ENCODE measurements around the gene KLHL42.

KLHL42 gene

DNA sequence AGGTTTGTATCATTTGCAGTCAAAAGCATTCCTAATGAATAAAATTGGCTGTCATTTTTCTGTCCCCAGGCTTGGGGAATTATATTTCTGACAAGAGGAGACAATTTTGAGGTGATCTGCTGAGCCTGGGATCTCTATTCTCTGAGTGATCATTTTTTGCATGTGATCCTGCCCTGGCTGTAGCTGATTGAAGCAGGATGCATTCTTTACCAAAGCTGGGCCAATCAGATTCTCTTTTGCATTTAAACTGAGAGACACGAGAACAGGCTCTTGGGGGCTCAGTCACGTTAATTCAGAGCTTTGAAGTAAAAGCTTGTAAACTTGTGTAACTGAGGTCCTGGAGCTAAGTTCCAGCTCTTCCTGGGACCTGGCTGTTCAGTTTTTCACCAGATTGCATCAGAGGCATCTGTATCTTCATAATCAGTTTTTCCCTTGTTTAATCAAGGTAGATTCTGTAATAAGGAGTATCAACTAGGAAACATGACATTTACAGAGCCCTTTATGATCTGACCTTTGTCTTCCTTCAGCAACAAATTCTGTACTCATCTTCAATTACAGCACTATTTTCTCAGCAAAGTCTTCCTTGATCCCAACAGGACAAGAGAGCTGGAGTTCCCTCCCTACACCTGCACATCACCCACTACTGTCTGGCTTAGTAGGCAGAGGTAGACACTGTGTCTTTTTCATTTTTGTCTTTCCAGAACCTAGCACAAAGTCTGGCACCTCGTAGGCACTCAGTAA, 35.0 kb downstream of the KLHL42 start:
- Histone ChIP-seq H3K9me3 (ENCODE audit: control insufficient read depth, low read length) (no peaks in the 10 kb centered on the region), H3K36me3 (ENCODE audit: control insufficient read depth, insufficient read depth, low read length) (no peaks in the 10 kb centered on the region), H3K27ac (ENCODE audit: insufficient read depth, low read depth, low read length, poor library complexity, severe bottlenecking) (no peak overlapping the region), H3K4me1 (ENCODE audit: control insufficient read depth, insufficient read depth, low read length) (no peaks in the 10 kb centered on the region), H3K4me3 (ENCODE audit: insufficient read depth, low read depth, low read length) (no peak overlapping the region), H3K27me3 (ENCODE audit: control insufficient read depth, insufficient read depth, low read length, poor library complexity, severe bottlenecking) (no peaks in the 10 kb centered on the region)
- WGBS, 2 experiments = 67 to 75% methylated on average over 3 of the region's 3 CpGs

DNA sequence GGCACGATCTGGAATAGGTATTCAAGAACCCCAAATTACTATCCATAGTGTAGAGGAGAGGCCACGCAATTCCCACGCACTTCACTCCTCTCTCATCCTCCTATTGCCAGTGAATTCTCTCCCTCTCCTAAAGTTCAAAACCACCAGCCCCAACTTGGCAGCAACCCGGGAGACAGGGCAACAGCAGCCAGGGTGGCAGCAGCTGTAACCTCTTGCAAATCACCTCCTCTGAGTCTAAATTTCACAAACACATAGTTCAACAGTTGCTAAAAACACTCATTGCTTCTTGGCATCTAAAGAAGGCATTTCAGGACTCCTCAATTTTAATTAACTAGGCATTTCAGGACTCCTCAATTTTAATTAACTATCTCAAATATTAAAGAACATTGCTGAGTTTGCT, 37.7 kb downstream of the KLHL42 start:
- Histone ChIP-seq H3K4me1 (ENCODE audit: control insufficient read depth, insufficient read depth, low read length) (no peaks in the 10 kb centered on the region), H3K36me3 (ENCODE audit: control insufficient read depth, insufficient read depth, low read length) (no peaks in the 10 kb centered on the region), H3K27me3 (ENCODE audit: control insufficient read depth, insufficient read depth, low read length, poor library complexity, severe bottlenecking) (no peaks in the 10 kb centered on the region), H3K9me3 (ENCODE audit: control insufficient read depth, low read length) (no peaks in the 10 kb centered on the region), H3K4me3 (ENCODE audit: insufficient read depth, low read depth, low read length) (no peak overlapping the region), H3K27ac (ENCODE audit: insufficient read depth, low read depth, low read length, poor library complexity, severe bottlenecking) (no peak overlapping the region)
- 96 to 98% methylated on average over 4 of the region's 4 CpGs for WGBS, 2 experiments

DNA sequence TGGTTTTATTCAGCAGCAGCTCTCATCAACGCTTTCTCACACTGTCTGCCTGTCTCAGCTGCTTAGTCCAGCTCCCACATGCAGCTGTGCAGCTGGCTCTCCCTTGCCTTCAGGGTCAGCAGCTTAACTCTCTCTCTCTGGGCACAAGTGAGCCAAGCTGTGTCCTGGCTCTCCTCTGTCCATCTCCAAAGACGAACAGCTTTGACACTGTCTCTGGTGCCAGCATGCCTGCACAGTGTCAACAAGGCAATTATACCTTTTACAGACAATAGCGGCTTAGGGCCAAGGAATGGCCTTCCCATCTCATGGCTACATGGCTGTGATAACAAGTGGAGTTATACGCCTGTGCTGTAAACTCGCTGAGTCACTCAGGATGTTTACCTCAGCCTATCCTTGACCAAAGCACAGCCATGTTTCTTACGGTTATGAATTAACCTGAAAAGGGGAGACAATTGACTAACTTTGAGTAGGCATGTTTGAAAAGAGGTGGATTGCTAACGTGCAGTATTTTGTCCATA, 38.4 kb downstream of the KLHL42 start:
- Histone ChIP-seq H3K4me3 (ENCODE audit: insufficient read depth, low read depth, low read length) (no peak overlapping the region), H3K27me3 (ENCODE audit: control insufficient read depth, insufficient read depth, low read length, poor library complexity, severe bottlenecking) (no peaks in the 10 kb centered on the region), H3K9me3 (ENCODE audit: control insufficient read depth, low read length) (no peaks in the 10 kb centered on the region), H3K4me1 (ENCODE audit: control insufficient read depth, insufficient read depth, low read length) (no peaks in the 10 kb centered on the region), H3K27ac (ENCODE audit: insufficient read depth, low read depth, low read length, poor library complexity, severe bottlenecking) (no peak overlapping the region), H3K36me3 (ENCODE audit: control insufficient read depth, insufficient read depth, low read length) (no peaks in the 10 kb centered on the region)
- 93 to 95% methylated on average over 7 of the region's 7 CpGs for WGBS, 2 experiments

DNA sequence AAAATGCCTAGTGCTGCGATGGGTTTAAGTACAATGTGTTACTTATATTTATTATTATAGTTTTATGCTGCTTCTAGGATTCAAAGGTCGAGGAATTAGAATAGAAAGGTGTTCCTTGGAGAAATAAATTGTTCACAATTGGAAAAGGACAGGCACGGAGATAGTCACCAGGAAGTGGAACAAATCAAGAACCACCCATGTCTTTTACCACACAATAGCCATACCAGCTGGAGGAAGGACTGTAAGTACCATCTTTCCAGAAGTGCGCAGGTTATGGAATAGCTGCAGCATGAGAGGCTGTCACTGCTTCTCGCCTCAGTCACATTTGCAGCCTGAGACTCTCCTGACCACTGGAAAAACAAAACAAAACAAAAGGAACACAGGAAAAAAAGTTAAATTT, 40.5 kb downstream of the KLHL42 start:
- Histone ChIP-seq H3K9me3 (ENCODE audit: control insufficient read depth, low read length) (no peaks in the 10 kb centered on the region), H3K4me3 (ENCODE audit: insufficient read depth, low read depth, low read length) (no peak overlapping the region)

DNA sequence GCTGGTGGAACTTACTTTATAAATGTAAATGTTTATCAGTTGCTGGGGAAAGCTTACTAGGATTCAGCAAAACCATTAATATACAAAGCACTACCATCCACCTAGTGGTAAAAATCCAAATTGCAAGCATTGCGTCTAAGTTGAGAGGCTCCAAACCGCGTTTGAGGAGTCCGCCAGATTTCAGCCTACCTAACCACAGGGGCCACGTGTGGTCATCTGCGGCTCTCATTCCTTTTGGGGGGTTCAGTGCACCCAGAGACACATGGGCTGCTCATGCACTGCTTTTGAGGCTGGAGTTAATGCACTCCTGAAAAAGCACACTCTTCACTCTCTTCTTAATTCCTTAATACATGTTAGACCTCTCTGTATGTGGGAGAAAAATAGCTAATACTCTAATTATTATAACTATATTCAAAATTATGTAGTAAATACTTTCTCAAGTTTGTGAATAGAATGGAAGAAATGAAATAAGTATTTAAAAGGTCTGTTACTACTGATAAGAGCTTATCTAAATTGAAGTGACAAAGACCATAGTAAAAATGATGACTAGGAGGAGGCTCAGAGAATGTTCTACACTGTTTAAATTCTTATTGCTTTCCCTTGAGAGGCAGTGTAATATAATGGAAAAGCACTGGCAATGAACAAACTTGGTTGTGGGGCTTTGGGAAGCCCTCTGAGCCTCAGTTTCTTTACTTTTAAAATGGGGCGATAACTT, 41.4 kb downstream of the KLHL42 start:
- Histone ChIP-seq H3K9me3 (ENCODE audit: control insufficient read depth, low read length) (no peaks in the 10 kb centered on the region), H3K4me3 (ENCODE audit: insufficient read depth, low read depth, low read length) (no peak overlapping the region), H3K4me1 (ENCODE audit: control insufficient read depth, insufficient read depth, low read length) (peaks cover 5% of the 10 kb centered on the region), H3K27me3 (ENCODE audit: control insufficient read depth, insufficient read depth, low read length, poor library complexity, severe bottlenecking) (no peaks in the 10 kb centered on the region), H3K27ac (ENCODE audit: insufficient read depth, low read depth, low read length, poor library complexity, severe bottlenecking) (no peak overlapping the region), H3K36me3 (ENCODE audit: control insufficient read depth, insufficient read depth, low read length) (no peaks in the 10 kb centered on the region)
- WGBS, 2 experiments = 13 to 20% methylated on average over 6 of the region's 7 CpGs

More for the DNA sequence above, 40.5 kb downstream of the KLHL42 start:
- Histone ChIP-seq H3K36me3 (ENCODE audit: control insufficient read depth, insufficient read depth, low read length) (no peaks in the 10 kb centered on the region), H3K27me3 (ENCODE audit: control insufficient read depth, insufficient read depth, low read length, poor library complexity, severe bottlenecking) (no peaks in the 10 kb centered on the region), H3K27ac (ENCODE audit: insufficient read depth, low read depth, low read length, poor library complexity, severe bottlenecking) (no peak overlapping the region), H3K4me1 (ENCODE audit: control insufficient read depth, insufficient read depth, low read length) (peaks cover 5% of the 10 kb centered on the region)
- WGBS, 2 experiments = 83 to 91% methylated on average over 3 to 5 of the region's 5 CpGs

DNA sequence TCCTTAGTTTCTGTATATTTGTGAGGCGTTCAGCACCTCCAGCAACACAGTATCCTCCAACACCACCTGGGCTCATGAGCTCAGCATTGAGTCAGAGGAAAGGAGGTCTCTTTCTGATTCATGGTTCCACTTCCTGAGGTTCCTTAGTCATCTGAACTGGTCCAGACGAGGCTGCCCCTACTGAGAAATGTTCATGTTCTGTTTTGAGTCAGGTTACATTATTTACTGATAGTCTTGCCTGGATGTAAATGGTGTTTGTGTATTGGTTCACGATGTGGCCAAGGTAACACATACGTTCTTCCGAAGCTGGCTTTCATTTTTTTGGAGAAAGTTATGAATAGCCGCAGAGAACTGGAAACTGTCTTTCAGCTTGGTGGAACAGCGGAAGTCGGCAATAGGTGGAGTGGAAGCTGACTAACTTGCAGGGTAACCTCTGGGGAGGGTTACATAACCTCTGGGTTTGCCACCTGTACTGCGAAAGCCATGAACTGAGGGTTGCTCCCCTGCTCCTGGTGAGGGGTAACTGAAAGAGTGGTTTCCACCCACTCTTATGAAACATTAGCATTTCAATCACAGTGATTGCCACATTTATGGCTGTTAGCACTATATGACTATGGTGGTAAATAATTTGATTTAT, 42.2 kb downstream of the KLHL42 start:
- Histone ChIP-seq H3K4me1 (ENCODE audit: control insufficient read depth, insufficient read depth, low read length) (peaks cover 5% of the 10 kb centered on the region), H3K4me3 (ENCODE audit: insufficient read depth, low read depth, low read length) (no peak overlapping the region), H3K27ac (ENCODE audit: insufficient read depth, low read depth, low read length, poor library complexity, severe bottlenecking) (no peak overlapping the region), H3K27me3 (ENCODE audit: control insufficient read depth, insufficient read depth, low read length, poor library complexity, severe bottlenecking) (no peaks in the 10 kb centered on the region), H3K9me3 (ENCODE audit: control insufficient read depth, low read length) (no peaks in the 10 kb centered on the region), H3K36me3 (ENCODE audit: control insufficient read depth, insufficient read depth, low read length) (no peaks in the 10 kb centered on the region)
- 90 to 93% methylated on average over 9 of the region's 9 CpGs for WGBS, 2 experiments

DNA sequence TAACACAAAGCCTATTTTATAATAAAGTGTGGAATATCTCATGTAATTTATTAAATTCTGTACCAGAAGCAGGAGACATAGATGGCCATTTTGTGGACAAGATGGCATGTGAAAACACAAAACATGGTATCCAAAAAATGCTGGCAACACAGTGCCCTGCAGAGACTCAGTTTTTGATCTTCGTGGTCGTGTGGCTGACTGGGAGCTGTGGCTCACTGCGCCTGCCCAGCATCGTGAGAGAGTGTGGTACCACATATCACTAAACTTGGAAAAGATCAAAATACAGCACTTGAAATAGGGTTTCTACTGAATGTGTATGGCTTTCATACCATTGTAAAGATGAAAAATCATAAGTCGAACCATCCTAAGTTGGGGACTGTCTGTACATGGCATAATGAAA, 43.0 kb downstream of the KLHL42 start:
- Histone ChIP-seq H3K27ac (ENCODE audit: insufficient read depth, low read depth, low read length, poor library complexity, severe bottlenecking) (no peak overlapping the region), H3K9me3 (ENCODE audit: control insufficient read depth, low read length) (no peaks in the 10 kb centered on the region), H3K27me3 (ENCODE audit: control insufficient read depth, insufficient read depth, low read length, poor library complexity, severe bottlenecking) (no peaks in the 10 kb centered on the region), H3K4me3 (ENCODE audit: insufficient read depth, low read depth, low read length) (no peak overlapping the region), H3K36me3 (ENCODE audit: control insufficient read depth, insufficient read depth, low read length) (no peaks in the 10 kb centered on the region), H3K4me1 (ENCODE audit: control insufficient read depth, insufficient read depth, low read length) (peaks cover 5% of the 10 kb centered on the region)
- 96% methylated on average over 5 of the region's 5 CpGs for WGBS, 2 experiments

DNA sequence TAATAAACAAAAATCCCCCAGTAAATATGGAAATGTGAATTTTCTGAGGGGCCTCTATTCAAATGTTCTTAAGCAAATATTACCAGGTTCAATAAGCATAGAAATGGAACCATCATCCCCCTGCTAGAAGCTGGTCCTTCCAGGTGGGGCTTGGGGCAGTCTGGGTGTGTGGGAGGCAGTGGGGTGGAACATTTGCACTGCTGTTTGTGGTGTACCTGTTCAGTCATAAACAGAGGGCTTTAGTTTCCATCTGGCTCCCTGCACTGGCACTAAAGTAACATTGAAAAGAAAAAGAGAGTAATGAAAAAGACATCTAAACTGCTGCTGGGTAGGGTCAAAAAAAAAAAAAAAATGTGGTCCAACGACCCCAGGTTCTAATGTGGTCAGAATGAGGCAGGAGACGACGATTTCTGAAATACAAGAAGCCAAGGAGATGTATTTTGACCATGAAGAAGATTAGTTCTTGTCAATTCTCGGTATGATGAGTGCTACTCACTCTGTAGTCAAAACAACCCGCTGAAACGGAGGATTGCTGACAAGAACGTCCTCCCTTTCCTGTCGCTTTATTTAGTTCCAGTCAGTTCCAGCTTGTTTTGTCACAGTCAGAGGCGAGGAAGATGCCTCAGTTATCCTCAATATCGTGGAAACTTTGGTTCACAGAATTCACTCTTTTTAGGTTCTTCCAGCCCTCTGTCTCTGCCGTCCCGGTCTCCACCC, 44.3 kb downstream of the KLHL42 start:
- Histone ChIP-seq H3K27me3 (ENCODE audit: control insufficient read depth, insufficient read depth, low read length, poor library complexity, severe bottlenecking) (no peaks in the 10 kb centered on the region), H3K4me1 (ENCODE audit: control insufficient read depth, insufficient read depth, low read length) (peaks cover 5% of the 10 kb centered on the region), H3K36me3 (ENCODE audit: control insufficient read depth, insufficient read depth, low read length) (no peaks in the 10 kb centered on the region), H3K27ac (ENCODE audit: insufficient read depth, low read depth, low read length, poor library complexity, severe bottlenecking) (no peak overlapping the region), H3K9me3 (ENCODE audit: control insufficient read depth, low read length) (no peaks in the 10 kb centered on the region), H3K4me3 (ENCODE audit: insufficient read depth, low read depth, low read length) (no peak overlapping the region)
- 89 to 90% methylated on average over 12 of the region's 12 CpGs for WGBS, 2 experiments

DNA sequence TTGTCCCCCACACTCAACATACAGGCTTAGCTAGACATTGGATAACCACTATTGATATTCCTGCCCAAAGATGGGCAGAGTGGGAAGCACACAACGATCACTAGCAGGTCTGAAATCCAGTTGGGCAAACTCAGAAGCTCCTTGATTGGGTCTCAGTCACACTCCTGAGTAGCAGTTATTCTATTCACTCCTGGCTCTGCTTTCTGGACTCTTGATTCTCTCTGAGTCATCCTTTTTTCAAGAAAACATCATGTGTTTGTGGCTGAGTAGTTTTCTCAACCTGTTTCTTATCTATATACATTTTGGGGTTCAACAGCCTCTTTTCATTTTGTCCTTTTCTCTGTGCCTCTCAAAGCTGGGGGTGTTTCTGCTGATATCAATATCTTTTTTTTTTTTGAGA, 46.0 kb downstream of the KLHL42 start:
- Histone ChIP-seq H3K27me3 (ENCODE audit: control insufficient read depth, insufficient read depth, low read length, poor library complexity, severe bottlenecking) (no peaks in the 10 kb centered on the region), H3K27ac (ENCODE audit: insufficient read depth, low read depth, low read length, poor library complexity, severe bottlenecking) (no peak overlapping the region), H3K36me3 (ENCODE audit: control insufficient read depth, insufficient read depth, low read length) (no peaks in the 10 kb centered on the region), H3K9me3 (ENCODE audit: control insufficient read depth, low read length) (no peaks in the 10 kb centered on the region), H3K4me3 (ENCODE audit: insufficient read depth, low read depth, low read length) (no peak overlapping the region), H3K4me1 (ENCODE audit: control insufficient read depth, insufficient read depth, low read length) (peaks cover 5% of the 10 kb centered on the region)
- WGBS, 2 experiments = 87 to 93% methylated on average over 1 of the region's 1 CpG

DNA sequence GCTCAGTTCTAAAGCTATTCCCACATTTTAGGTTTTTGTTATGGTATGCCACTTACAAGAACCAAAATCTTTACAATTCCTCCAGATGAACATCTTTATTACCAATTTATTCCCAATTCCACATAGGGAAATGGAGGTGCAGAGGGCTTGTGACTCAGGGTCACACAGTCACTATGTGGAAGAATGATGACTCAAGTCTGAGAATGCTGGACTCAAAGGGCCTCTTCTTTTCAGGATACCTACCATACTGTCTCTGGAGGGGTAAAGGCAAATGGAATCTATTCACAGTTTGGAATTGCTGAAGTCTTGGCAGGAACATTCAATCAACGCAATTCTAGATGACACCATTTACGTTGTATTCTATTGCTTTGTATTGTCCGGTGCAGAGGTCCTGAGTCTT, 48.2 kb downstream of the KLHL42 start:
- Histone ChIP-seq H3K27me3 (ENCODE audit: control insufficient read depth, insufficient read depth, low read length, poor library complexity, severe bottlenecking) (no peaks in the 10 kb centered on the region), H3K27ac (ENCODE audit: insufficient read depth, low read depth, low read length, poor library complexity, severe bottlenecking) (no peak overlapping the region), H3K9me3 (ENCODE audit: control insufficient read depth, low read length) (no peaks in the 10 kb centered on the region), H3K4me3 (ENCODE audit: insufficient read depth, low read depth, low read length) (no peak overlapping the region), H3K4me1 (ENCODE audit: control insufficient read depth, insufficient read depth, low read length) (peaks cover 5% of the 10 kb centered on the region), H3K36me3 (ENCODE audit: control insufficient read depth, insufficient read depth, low read length) (no peaks in the 10 kb centered on the region)
- WGBS, 2 experiments = 94 to 98% methylated on average over 3 of the region's 3 CpGs
